ENCODE data around the gene PRPH. TPM values are rescaled to one million over a fixed set of nuclear protein-coding genes. Genes with fewer than 3 reads are reported as not detected.
"Not testable (repeated sequence)": the region's sequence is repeated elsewhere in the genome, so short reads cannot be mapped to it uniquely, and the experiment has no call there.

Gene PRPH
- total and polyA plus RNA-seq, 2 of the 4 experiments (the other 2 are of a cell fraction) = not detected

DNA sequence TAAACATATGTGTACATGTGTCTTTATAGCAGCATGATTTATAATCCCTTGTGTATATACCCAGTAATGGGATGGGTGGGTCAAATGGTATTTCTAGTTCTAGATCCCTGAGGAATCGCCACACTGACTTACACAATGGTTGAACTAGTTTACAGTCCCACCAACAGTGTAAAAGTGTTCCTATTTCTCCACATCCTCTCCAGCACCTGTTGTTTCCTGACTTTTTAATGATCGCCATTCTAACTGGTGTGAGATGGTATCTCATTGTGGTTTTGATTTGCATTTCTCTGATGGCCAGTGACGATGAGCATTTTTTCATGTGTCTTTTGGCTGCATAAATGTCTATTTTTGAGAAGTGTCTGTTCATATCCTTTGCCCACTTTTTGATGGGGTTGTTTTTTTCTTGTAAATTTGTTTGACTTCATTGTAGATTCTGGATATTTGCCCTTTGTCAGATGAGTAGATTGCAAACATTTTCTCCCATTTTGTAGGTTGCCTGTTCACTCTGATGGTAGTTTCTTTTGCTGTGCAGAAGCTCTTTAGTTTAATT is 15.6 kb downstream of the PRPH start:
- POLR2A ChIA-PET (ENCODE audit: unreplicated experiment); H3K4me3 ChIP-seq (ENCODE audit: insufficient read depth, low read depth, low read length): not testable (repeated sequence)
- WGBS, 2 experiments (ENCODE audit: extremely low coverage in 2 of 2, insufficient read length in 1 of 2) = no CpG with 5 or more reads among the region's 3 CpGs

More for the DNA sequence above, 15.6 kb downstream of the PRPH start:
- DNase-seq; H3K18ac ChIP-seq (ENCODE audit: low read depth, low read length); H2BK15ac ChIP-seq (ENCODE audit: low read depth, low read length); H3K36me3 ChIP-seq (ENCODE audit: control insufficient read depth, insufficient read depth, low read length); H3K4me1 ChIP-seq (ENCODE audit: control insufficient read depth, insufficient read depth, low read length); H2BK20ac ChIP-seq (ENCODE audit: low read depth, low read length); H2BK5ac ChIP-seq (ENCODE audit: low read depth, low read length, poor library complexity, severe bottlenecking); dilution Hi-C loops (cut with HindIII; ENCODE audit: low sequenced_read_pairs, unreplicated experiment); H3K23ac ChIP-seq (ENCODE audit: low read depth, low read length); H2BK120ac ChIP-seq (ENCODE audit: low read depth, low read length); H3K56ac ChIP-seq (ENCODE audit: extremely low read depth, insufficient read depth, low read length); BruUV-seq (replicated peaks); H3K79me1 ChIP-seq (ENCODE audit: low read depth in 1 of 2, low read length in 2 of 2); CTCF ChIA-PET; H2AFZ ChIP-seq (replicated peaks; ENCODE audit: low read length, poor library complexity); in situ Hi-C loops (cut with MboI; ENCODE audit: low sequenced_read_pairs); H3K9ac ChIP-seq (ENCODE audit: low read depth, low read length); H4K5ac ChIP-seq (ENCODE audit: low read depth, low read length); H3K27ac ChIP-seq (ENCODE audit: insufficient read depth, low read length); H2AK9ac ChIP-seq (replicated peaks; ENCODE audit: low read depth, low read length, poor library complexity); H3K14ac ChIP-seq (replicated peaks; ENCODE audit: low read depth, low read length); intact Hi-C loops (cut with micrococcal nuclease); H4K20me1 ChIP-seq (ENCODE audit: insufficient read depth, low read length); H3K4me2 ChIP-seq (ENCODE audit: low read depth, low read length); H3K9me1 ChIP-seq (ENCODE audit: insufficient read depth, low read length); H4K8ac ChIP-seq (ENCODE audit: low read depth in 2 of 2, low read length in 2 of 2); H2AK5ac ChIP-seq (ENCODE audit: low read depth, low read length); H3K9me3 ChIP-seq (ENCODE audit: control insufficient read depth, insufficient read depth, low read length); ATAC-seq (ENCODE audit: low read depth); H4K91ac ChIP-seq (ENCODE audit: insufficient read depth, low read depth, low read length); H3K4ac ChIP-seq (ENCODE audit: low read depth, low read length): not testable (repeated sequence)
- peaks cover 23% of the 10 kb centered on the region for H3K27me3 ChIP-seq (ENCODE audit: control insufficient read depth, insufficient read depth, low read length)
